MV-4-11 (cell line): ENCODE results near the gene CCDC149.

ENCODE experiments used
- DNase-seq: peaks from one replicate; lab custom pipeline; 2025; lab: John Stamatoyannopoulos, UW

The CCDC149 gene

DNA sequence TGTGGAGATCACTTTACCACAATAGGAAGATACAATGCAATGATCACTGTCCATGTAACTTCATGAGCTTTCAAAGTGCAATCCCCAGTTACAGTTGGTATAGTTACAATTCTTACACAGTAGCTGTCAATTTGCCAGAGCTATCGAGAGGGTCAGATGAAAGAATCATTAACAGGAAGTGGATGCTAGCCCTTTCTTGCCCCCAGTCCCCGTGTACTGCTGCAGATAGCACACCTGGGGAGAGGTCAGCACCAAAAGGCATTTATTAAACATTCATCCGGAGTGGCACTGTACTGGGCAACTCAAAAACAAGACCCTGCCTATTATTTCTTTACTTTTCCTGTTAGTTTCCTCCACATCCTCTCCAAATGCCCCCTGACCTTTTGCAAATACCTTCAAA lies 69.7 kb downstream of the CCDC149 start:
- no peak for DNase-seq

DNA sequence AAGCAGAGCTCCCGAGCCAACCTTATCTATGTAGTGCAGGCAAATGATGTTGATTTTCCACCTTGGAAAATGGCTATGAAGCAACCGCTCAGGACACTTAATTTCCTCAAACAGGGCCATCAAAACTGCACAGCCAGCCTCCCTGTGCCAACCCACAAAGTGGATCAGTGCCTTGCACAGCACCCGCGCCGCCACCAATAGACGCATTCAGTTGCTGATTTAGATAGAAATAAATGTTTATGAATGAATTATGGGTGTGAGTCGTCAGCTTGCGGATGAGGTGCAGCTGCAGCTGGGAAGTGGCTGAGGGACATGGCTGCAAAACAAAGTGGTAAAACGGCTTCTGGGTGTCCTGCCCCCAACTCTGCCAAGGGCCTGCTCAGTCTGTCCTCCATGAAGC lies 70.5 kb downstream of the CCDC149 start:
- peak; percentile 18 for DNase-seq

- DNase-seq: no peak
Observed at GRCh38 chr4:24840826-24841543, 71.9 kb downstream of the CCDC149 start.

DNA sequence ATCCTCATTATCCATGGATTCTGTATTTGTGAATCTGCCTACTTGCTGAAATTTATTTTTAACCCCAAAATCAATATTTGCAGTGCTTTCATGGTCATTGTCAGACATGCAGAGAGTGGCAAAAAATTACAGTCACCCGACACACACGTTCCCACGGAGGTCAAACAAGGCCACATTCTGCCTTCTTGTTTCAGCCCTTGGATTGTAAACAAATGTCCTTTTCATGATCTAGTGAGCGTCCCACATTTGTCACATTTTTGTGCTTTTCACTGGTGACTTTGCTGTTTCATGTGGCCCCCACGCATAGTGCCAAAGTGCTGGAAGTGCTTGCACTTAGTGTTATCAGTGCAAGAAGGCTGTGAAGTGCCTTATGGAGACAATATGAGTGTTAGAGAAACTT lies 72.5 kb downstream of the CCDC149 start:
- no peak for DNase-seq

GRCh38 chr4:24837781-24838180 lies 75.1 kb downstream of the CCDC149 start:
- no peak for DNase-seq

DNA sequence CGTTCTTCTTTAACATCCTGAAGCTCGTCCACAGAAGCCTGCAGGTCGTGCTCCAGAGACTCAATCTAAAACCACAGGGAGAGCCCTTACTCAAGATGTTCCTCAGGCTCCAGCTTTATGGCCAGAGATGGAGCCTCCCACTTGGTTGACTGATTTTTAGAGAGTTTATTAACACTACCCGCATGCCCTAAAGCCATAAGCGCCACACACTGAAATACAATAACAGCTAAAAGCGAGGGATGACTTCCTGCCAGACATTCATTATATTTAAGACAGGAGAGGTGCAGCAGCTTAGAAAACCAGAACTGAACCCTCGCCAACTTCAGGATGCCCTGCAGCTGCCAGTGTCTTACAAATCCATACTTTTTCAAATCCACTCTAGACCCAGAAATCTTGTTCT lies 75.5 kb downstream of the CCDC149 start:
- no peak for DNase-seq

GRCh38 chr4:24836661-24837242 lies 76.1 kb downstream of the CCDC149 start:
- DNase-seq: no peak

- DNase-seq: no peak
Observed at GRCh38 chr4:24835696-24836095, 77.1 kb downstream of the CCDC149 start.

- DNase-seq: no peak
Observed at GRCh38 chr4:24831637-24832036, 81.2 kb downstream of the CCDC149 start.

- no peak for DNase-seq
Observed at GRCh38 chr4:24824720-24825119, 88.1 kb downstream of the CCDC149 start.

DNA sequence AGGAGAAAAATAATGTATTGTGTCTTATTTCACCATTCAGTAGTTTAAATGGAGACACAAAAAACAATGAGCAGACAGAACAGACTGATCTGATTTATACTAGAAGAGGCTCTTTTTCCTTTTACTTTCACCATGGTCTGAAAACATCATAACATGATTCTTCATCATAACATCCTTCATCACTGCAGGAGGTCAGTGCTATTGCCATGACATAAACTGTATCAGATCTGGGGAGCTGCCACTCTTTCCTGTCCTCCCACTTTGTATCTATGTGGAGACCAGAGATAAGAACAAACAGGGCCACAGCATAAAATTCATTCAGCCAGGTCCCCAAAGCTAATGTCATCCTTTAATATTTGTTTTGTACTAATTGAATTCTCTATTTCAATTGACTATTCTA lies 92.3 kb downstream of the CCDC149 start:
- no peak for DNase-seq

DNA sequence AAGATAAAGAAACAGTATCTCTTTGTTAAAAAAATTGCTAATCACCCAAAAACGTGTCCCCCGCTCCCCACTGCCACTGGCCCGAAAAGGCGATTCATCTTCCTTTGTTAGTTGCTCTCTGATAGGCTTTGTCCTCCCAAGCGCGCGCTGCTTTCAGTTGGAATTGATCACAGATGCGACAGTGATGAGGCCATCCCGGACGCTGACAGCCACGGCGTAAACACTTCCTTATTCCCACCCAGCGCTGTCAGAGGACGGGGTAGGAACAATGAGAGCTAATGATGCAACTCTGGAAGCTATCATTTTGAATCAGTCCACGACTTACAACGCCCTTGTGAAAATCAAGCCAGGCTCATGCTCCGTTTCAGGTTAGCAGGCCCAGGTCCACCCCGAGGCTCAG lies 96.0 kb downstream of the CCDC149 start:
- no peak for DNase-seq

DNA sequence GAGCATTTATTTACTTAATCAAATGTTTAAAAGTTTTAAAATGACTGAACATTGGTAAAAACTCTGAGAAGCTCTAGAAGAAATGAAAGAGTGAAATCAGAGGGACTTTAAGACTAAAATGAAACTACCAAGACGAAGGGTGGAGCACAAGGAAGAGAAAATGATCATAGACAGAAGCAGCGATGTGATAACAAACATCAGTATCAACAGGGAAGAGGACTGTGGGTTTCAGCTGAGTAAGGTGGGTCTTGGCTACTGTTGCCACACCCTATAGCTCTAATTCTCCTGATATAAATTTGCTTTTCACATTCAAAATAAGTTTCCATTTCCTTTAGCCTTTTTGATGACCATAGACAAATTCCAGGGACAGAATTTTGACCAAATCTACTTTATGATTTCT lies 99.1 kb downstream of the CCDC149 start:
- DNase-seq: no peak

DNA sequence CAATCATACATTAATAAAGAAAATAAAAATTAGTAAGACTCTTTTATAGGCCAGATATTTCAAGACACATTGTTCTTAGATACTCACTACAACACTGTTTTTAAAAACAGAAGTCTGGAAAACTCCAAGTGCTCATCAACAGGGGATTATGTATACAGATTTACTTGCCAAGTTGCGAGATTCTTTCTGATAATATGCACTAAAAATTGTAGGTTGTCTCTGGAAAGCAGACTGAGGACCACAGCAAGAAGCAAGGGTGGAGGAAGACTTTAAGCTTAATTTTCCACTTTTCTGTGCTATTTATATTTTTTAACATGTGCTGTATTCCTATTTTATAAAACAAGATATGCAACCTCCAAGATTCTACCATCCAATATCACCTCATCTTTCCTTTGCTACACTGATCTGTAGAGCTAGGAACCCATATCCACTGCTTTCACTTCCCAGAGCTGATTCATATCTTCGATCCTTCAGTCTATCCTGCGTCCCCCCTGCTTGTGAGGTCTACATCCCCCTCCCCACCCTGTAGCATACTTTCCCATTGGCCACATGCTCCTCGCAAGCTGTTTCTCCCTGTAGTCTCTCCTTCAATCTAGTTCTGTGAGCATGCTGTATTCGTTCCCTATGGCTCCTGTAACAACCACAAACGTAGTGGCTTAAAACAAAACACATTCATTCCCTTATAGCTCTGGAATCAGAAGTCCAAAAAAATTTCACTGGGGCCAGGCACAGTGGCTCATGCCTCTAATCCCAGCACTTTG lies 101.8 kb downstream of the CCDC149 start:
- no peak for DNase-seq

DNA sequence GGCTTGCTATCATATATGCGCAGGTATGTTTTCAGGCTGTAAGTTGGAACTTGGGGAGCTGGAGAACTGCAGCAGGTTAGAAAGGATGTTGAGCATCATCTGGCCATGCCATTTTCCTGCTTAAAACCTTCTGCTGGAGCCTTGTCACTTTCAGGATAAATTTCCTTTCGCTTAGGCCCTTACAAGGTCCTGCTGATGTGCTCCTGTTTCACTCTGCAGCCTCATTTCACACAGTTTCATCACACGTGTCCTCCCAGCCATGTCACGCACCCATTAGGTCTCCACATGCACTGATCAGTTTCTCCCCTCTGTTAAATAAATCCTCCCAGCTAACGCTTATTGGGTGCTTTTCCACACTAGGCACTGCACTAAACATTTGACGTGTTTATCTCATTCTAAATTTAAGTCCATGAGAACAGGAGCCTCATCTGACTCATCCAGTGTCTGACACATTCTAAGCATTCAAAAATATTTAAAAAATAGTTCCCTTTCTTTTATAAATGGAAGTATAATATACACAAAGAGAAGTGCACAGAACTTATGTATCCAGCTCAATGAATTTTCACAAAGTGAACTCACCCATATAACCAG lies 102.9 kb downstream of the CCDC149 start:
- no peak for DNase-seq

GRCh38 chr4:24809376-24809775 lies 103.5 kb downstream of the CCDC149 start:
- no peak for DNase-seq

GRCh38 chr4:24808955-24809354 lies 103.9 kb downstream of the CCDC149 start:
- DNase-seq: no peak

- no peak for DNase-seq
Observed at GRCh38 chr4:24808261-24808660, 104.6 kb downstream of the CCDC149 start.

DNA sequence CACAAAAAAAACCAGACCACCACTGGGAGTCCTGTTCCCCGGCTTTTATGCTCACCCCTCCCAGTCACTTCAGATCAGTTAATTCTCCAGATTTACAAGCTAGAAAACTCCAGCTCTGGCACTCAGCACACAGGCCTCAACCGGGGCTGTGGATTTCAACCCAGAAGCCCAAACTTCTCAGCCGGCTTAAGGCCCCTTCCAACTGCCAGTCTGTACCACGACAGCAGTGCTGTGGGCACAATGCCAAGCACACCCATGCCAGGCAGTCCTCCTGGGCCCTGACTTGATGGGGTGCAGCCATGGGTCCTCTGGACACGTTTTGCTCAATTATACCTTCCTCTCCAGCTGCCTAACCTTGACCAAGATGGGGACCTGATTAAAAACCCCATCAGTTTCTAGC lies 105.2 kb downstream of the CCDC149 start:
- DNase-seq: no peak

DNA sequence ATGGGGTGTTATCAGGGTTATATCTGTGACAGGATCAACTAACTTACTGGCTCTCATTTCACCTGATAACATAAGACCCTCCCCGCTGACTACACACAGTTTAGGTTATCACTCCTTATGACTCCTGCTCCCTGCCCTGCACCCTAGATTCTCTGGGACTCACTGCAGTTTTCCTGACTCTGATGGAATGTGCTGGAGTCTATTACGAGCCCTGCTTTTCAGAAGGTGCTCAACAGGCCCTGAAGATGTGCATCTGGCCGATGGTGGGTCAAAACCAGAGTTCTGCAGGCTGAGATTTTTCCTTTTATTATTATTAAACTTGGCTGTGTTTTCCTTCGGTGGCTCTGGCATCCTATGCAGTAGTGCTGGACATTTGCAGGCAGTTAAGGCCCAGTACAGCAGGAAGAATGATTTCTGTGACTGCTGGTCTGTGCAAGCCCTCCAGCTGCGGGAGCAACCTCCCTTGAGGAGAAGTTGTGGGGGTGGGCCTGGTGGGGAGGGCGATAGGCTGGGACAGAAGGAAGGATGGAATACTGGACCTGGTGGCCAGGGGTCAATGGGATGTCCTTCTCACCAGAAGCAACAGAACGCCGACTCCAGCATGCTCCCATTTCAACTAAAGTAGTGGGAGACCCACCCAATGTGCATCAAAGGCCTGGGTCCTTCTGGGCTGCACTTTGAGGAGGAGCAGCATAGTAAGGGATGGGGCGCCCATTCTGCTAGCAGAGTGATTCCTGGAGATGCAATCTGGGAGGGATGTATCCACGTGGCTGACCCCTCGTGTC lies 106.4 kb downstream of the CCDC149 start:
- no peak for DNase-seq

DNA sequence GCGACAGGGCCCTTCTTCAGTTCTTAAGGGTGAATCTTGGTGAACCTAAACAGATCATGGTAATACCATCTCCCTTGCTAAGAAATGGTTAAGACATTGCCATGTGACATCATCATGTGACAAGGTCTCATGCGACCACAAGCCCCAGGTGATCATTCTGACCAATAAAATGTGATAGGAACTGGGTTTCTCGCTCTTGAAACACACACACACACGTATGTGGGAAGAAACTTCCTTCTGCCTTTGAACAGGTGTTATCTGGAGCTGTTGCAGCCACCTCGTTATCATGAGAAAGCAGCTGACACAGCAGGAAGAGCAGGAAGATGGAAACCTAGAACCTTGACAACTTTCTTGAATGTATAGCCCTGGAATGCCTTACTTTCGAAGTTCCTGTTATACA lies 107.3 kb downstream of the CCDC149 start:
- DNase-seq: no peak

- DNase-seq: no peak
Observed at GRCh38 chr4:24805067-24805466, 107.8 kb downstream of the CCDC149 start.
